CD4-positive, CD25-positive, alpha-beta regulatory T cell (primary cell): ENCODE results near the gene SLC1A2. TPM values are rescaled to one million over a fixed set of nuclear protein-coding genes. Genes with fewer than 3 reads are reported as not detected.

Source experiments
- ATAC-seq, 2 donors: fragments of 150-1000 bp; cut with Tn5 transposase; one replicate each; pipeline ENCODE4 v1.10.0; 2021; ENCODE audit warnings: low read depth in 2 of 2, moderate number of reproducible peaks in 2 of 2, moderate library complexity in 1 of 2
- DNase-seq, 3 donors: peaks; one replicate each; pipeline versions ENCODE4 v3.0.0 to v3.0.0-alpha.2; 2012 to 2022; ENCODE audit warnings: mixed read lengths in 1 of 3
- H3K27ac ChIP-seq: one replicate; pipeline ENCODE4 v1.7.0; 2013; ENCODE audit warnings: mild to moderate bottlenecking, low read length; ENCODE audit not compliant: insufficient read depth, poor library complexity, severe bottlenecking
- H3K27me3 ChIP-seq: one replicate; pipeline ENCODE4 v1.7.0; 2013; ENCODE audit warnings: low read length; ENCODE audit not compliant: control insufficient read depth, insufficient read depth
- H3K36me3 ChIP-seq: one replicate; pipeline ENCODE4 v1.7.0; 2013; ENCODE audit warnings: mild to moderate bottlenecking, low read length, moderate library complexity; ENCODE audit not compliant: control insufficient read depth, insufficient read depth
- H3K4me1 ChIP-seq: 2 replicates; pipeline ENCODE4 v1.7.0; 2013; ENCODE audit warnings: mild to moderate bottlenecking, low read length; ENCODE audit not compliant: insufficient read depth, control insufficient read depth, poor library complexity, severe bottlenecking
- H3K4me3 ChIP-seq: one replicate; pipeline ENCODE4 v1.7.0; 2013; ENCODE audit warnings: low read depth, mild to moderate bottlenecking, low read length, moderate library complexity
- H3K9me3 ChIP-seq, 2 experiments: 1 replicate in 1 of 2; 2 replicates in 1 of 2; pipeline ENCODE4 v1.7.0; 2013; ENCODE audit warnings: low read length in 2 of 2, mild to moderate bottlenecking in 1 of 2, moderate library complexity in 1 of 2; ENCODE audit not compliant: control insufficient read depth in 2 of 2
- H3K27ac Mint-ChIP-seq, 3 donors: one replicate each; pipeline ENCODE4 v1.8.0; 2020 to 2022; ENCODE audit warnings: mild to moderate bottlenecking in 3 of 3, mixed read lengths in 3 of 3, moderate library complexity in 2 of 3
- H3K27me3 Mint-ChIP-seq: one replicate; pipeline ENCODE4 v1.8.0; 2022; ENCODE audit warnings: mild to moderate bottlenecking, mixed read lengths
- H3K36me3 Mint-ChIP-seq: one replicate; pipeline ENCODE4 v1.8.0; 2020; ENCODE audit warnings: mixed read lengths
- H3K4me1 Mint-ChIP-seq, 4 donors: one replicate each; pipeline ENCODE4 v1.8.0; 2020 to 2022; ENCODE audit warnings: mixed read lengths in 4 of 4, mild to moderate bottlenecking in 1 of 4
- H3K4me3 Mint-ChIP-seq, 4 donors: one replicate each; pipeline ENCODE4 v1.8.0; 2020 to 2022; ENCODE audit warnings: mild to moderate bottlenecking in 4 of 4, mixed read lengths in 4 of 4, moderate library complexity in 3 of 4
- H3K9me3 Mint-ChIP-seq, 7 donors: one replicate each; pipeline ENCODE4 v1.8.0; 2020 to 2022; ENCODE audit warnings: mixed read lengths in 7 of 7, mild to moderate bottlenecking in 3 of 7, moderate library complexity in 2 of 7
- polyA plus RNA-seq, 4 donors: library from polyadenylated mRNA; unstranded; fragments of 300-500 nt; fragmentation: Illumina TruSeq; gene quantifications; one replicate each; pipeline ENCODE4 v1.2.3, GENCODE V29; 2021
- total RNA-seq: library from RNA; stranded (reverse); gene quantifications from one replicate; pipeline ENCODE4 v1.2.3, GENCODE V29; 2022

Gene SLC1A2
- total and polyA plus RNA-seq, 5 donors from 2014 or later: 0.08 to 0.23 TPM; not detected in 3

GRCh38 chr11:35327829-35328228, 91.5 kb downstream of the SLC1A2 start:
- DNase-seq (no peak), ATAC-seq (no peak)
- Mint-ChIP-seq H3K9me3 (peaks cover 0 to 5% (median 0%) of the 10 kb centered on the region in 7 donors), H3K27me3 (peaks cover under 1% of the 10 kb centered on the region), H3K27ac (peak overlapping the region in 1 of 3 donors; percentile 18), H3K4me3 (no peak overlapping the region), H3K36me3 (no peaks in the 10 kb centered on the region), H3K4me1 (peaks cover 16 to 60% (median 35%) of the 10 kb centered on the region in 4 donors)
- Histone ChIP-seq H3K9me3 (no peaks in the 10 kb centered on the region), H3K27ac (no peak overlapping the region), H3K4me3 (no peak overlapping the region), H3K27me3 (no peaks in the 10 kb centered on the region), H3K4me1 (peaks cover 31% of the 10 kb centered on the region), H3K36me3 (no peaks in the 10 kb centered on the region)

GRCh38 chr11:35326266-35326879, 93.0 kb downstream of the SLC1A2 start:
- Mint-ChIP-seq H3K27me3 (peaks cover 11% of the 10 kb centered on the region), H3K27ac (peak overlapping the region in 1 of 3 donors; percentile 67), H3K36me3 (no peaks in the 10 kb centered on the region), H3K4me3 (no peak overlapping the region), H3K4me1 (peaks cover 16 to 48% (median 27%) of the 10 kb centered on the region in 4 donors), H3K9me3 (peaks cover 0 to 5% (median 0%) of the 10 kb centered on the region in 7 donors)
- ATAC-seq (no peak), DNase-seq (no peak)
- Histone ChIP-seq H3K27me3 (no peaks in the 10 kb centered on the region), H3K4me1 (peaks cover 21% of the 10 kb centered on the region), H3K4me3 (no peak overlapping the region), H3K9me3 (no peaks in the 10 kb centered on the region), H3K27ac (no peak overlapping the region), H3K36me3 (no peaks in the 10 kb centered on the region)

- DNase-seq (no peak), ATAC-seq (no peak)
- Histone ChIP-seq H3K36me3 (no peaks in the 10 kb centered on the region), H3K27me3 (no peaks in the 10 kb centered on the region), H3K27ac (no peak overlapping the region), H3K4me1 (peaks cover 8% of the 10 kb centered on the region), H3K9me3 (no peaks in the 10 kb centered on the region), H3K4me3 (no peak overlapping the region)
- H3K27me3 Mint-ChIP-seq: peaks cover 11% of the 10 kb centered on the region
- H3K36me3 Mint-ChIP-seq: no peaks in the 10 kb centered on the region
- no peak overlapping the region for H3K4me3 Mint-ChIP-seq
- H3K9me3 Mint-ChIP-seq: peaks cover 0 to 5% (median 0%) of the 10 kb centered on the region in 7 donors
- H3K27ac Mint-ChIP-seq: peak overlapping the region in 2 of 3 donors; percentile 6 to 86
- peaks cover 9 to 40% (median 15%) of the 10 kb centered on the region in 4 donors for H3K4me1 Mint-ChIP-seq
These were observed 94.4 kb downstream of the SLC1A2 start for GRCh38 chr11:35324981-35325380.

GRCh38 chr11:35324183-35324886, 95.0 kb downstream of the SLC1A2 start:
- Mint-ChIP-seq H3K9me3 (peaks cover 0 to 5% (median 0%) of the 10 kb centered on the region in 7 donors), H3K4me3 (no peak overlapping the region), H3K27ac (peak overlapping the region in 2 of 3 donors; percentile 6 to 86), H3K27me3 (peaks cover 11% of the 10 kb centered on the region), H3K36me3 (no peaks in the 10 kb centered on the region), H3K4me1 (peaks cover 6 to 39% (median 14%) of the 10 kb centered on the region in 4 donors)
- Histone ChIP-seq H3K27ac (no peak overlapping the region), H3K4me1 (peaks cover 5% of the 10 kb centered on the region), H3K36me3 (no peaks in the 10 kb centered on the region), H3K9me3 (no peaks in the 10 kb centered on the region), H3K4me3 (no peak overlapping the region), H3K27me3 (no peaks in the 10 kb centered on the region)
- no peak for DNase-seq
- no peak for ATAC-seq

- H3K9me3 ChIP-seq: no peaks in the 10 kb centered on the region
- Mint-ChIP-seq H3K27ac (peak overlapping the region in 1 of 3 donors; percentile 8), H3K27me3 (peaks cover 11% of the 10 kb centered on the region), H3K4me1 (peaks cover 11 to 37% (median 18%) of the 10 kb centered on the region in 4 donors), H3K36me3 (no peaks in the 10 kb centered on the region), H3K4me3 (no peak overlapping the region), H3K9me3 (peaks cover 0 to 5% (median 0%) of the 10 kb centered on the region in 7 donors)
- H3K27me3 ChIP-seq: no peaks in the 10 kb centered on the region
- no peak overlapping the region for H3K27ac ChIP-seq
- ATAC-seq (no peak), DNase-seq (no peak)
- H3K4me3 ChIP-seq: no peak overlapping the region
- H3K4me1 ChIP-seq: peaks cover 11% of the 10 kb centered on the region
- H3K36me3 ChIP-seq: no peaks in the 10 kb centered on the region
These were observed 96.1 kb downstream of the SLC1A2 start for GRCh38 chr11:35323076-35323868.

GRCh38 chr11:35322318-35322979, 96.9 kb downstream of the SLC1A2 start:
- DNase-seq: no peak
- H3K36me3 ChIP-seq: no peaks in the 10 kb centered on the region
- no peak for ATAC-seq
- Mint-ChIP-seq H3K27me3 (peaks cover 11% of the 10 kb centered on the region), H3K4me3 (no peak overlapping the region), H3K9me3 (peaks cover 0 to 4% (median 0%) of the 10 kb centered on the region in 7 donors), H3K36me3 (no peaks in the 10 kb centered on the region), H3K27ac (peak overlapping the region in 1 of 3 donors; percentile 8), H3K4me1 (peaks cover 7 to 29% (median 18%) of the 10 kb centered on the region in 4 donors)
- H3K4me1 ChIP-seq: peaks cover 11% of the 10 kb centered on the region
- no peak overlapping the region for H3K27ac ChIP-seq
- no peak overlapping the region for H3K4me3 ChIP-seq
- no peaks in the 10 kb centered on the region for H3K9me3 ChIP-seq
- H3K27me3 ChIP-seq: no peaks in the 10 kb centered on the region
